ENCODE results near the gene MICU2.
A peak's percentile ranks its signal among the peaks of the same experiment; 100 is the strongest.
"Not testable (repeated sequence)": the region's sequence is repeated elsewhere in the genome, so short reads cannot be mapped to it uniquely, and the experiment has no call there.

MICU2 gene

GRCh38 chr13:21595546-21595822 is 8.5 kb downstream of the MICU2 start:
- Histone ChIP-seq H3K27me3 (ENCODE audit: control insufficient read depth, insufficient read depth, low read length) (no peaks in the 10 kb centered on the region), H3K27ac (ENCODE audit: low read length) (no peak overlapping the region), H3K4me1 (ENCODE audit: control insufficient read depth, insufficient read depth, low read length) (peaks cover 4% of the 10 kb centered on the region; the same call in 1 of the 2 replicates)

DNA sequence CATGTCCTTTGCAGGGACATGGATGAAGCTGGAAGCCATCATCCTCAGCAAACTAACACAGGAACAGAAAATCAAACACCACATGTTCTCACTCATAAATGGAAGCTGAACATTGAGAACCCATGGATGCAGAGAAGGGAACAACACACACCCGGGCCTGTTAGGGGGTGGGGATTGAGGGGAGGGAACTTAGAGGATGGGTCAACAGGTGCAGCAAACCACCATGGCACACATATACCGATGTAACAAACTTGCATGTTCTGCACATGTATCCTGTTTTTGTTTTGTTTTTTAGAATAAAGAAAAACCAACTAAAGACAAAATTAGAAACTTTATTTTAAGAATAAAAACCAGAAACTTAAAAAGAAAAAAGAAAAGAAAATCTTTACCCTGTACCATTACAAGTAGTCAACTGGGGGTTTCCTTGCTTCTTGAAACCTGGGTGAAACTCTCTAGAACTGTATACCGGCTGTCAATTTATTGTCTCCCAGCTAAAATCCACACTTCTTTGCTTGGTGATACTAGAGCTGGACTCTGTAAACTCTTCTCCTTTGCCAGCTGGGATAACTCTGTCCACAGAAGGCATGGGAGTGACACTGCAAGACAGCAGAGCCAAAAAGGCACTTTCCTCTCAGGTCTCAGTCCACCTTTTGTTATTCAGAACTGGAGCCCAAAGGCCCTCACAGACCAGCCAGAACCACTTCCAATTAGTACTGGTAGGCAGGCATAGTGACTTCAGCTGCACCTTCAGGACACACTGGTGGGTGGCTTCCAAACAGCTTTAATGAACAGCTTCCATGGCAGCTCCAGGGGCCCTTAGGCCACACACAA is 9.0 kb downstream of the MICU2 start:
- Histone ChIP-seq H3K4me1 (ENCODE audit: control insufficient read depth, insufficient read depth, low read length) (peaks cover 4% of the 10 kb centered on the region; the same call in 1 of the 2 replicates), H3K27ac (ENCODE audit: low read length) (no peak overlapping the region), H3K27me3 (ENCODE audit: control insufficient read depth, insufficient read depth, low read length) (no peaks in the 10 kb centered on the region), H3K36me3 (ENCODE audit: control insufficient read depth, insufficient read depth, low read length) (no peaks in the 10 kb centered on the region), H3K9me3 (ENCODE audit: control insufficient read depth, insufficient read depth, low read length) (no peaks in the 10 kb centered on the region), H3K4me3 (ENCODE audit: low read length) (no peak overlapping the region)
- WGBS (ENCODE audit: insufficient coverage, insufficient read length) = no CpG with 5 or more reads among the region's 3 CpGs
- no peak for DNase-seq (ENCODE audit: low read depth, low spot score)

More at GRCh38 chr13:21595546-21595822, 8.5 kb downstream of the MICU2 start:
- Histone ChIP-seq H3K4me3 (ENCODE audit: low read length) (no peak overlapping the region), H3K9me3 (ENCODE audit: control insufficient read depth, insufficient read depth, low read length) (no peaks in the 10 kb centered on the region), H3K36me3 (ENCODE audit: control insufficient read depth, insufficient read depth, low read length) (no peaks in the 10 kb centered on the region)
- DNase-seq (ENCODE audit: low read depth, low spot score) = no peak

GRCh38 chr13:21590665-21591456 is 13.1 kb downstream of the MICU2 start:
- no CpG with 5 or more reads among the region's 11 CpGs for WGBS (ENCODE audit: insufficient coverage, insufficient read length)
- not testable (repeated sequence) for H3K27me3 ChIP-seq (ENCODE audit: control insufficient read depth, insufficient read depth, low read length); DNase-seq (ENCODE audit: low read depth, low spot score); H3K36me3 ChIP-seq (ENCODE audit: control insufficient read depth, insufficient read depth, low read length); H3K9me3 ChIP-seq (ENCODE audit: control insufficient read depth, insufficient read depth, low read length); H3K27ac ChIP-seq (ENCODE audit: low read length); H3K4me1 ChIP-seq (ENCODE audit: control insufficient read depth, insufficient read depth, low read length); H3K4me3 ChIP-seq (ENCODE audit: low read length)

GRCh38 chr13:21590231-21590630 is 13.7 kb downstream of the MICU2 start:
- Histone ChIP-seq H3K27ac (ENCODE audit: low read length) (no peak overlapping the region), H3K9me3 (ENCODE audit: control insufficient read depth, insufficient read depth, low read length) (no peaks in the 10 kb centered on the region), H3K4me3 (ENCODE audit: low read length) (no peak overlapping the region), H3K27me3 (ENCODE audit: control insufficient read depth, insufficient read depth, low read length) (no peaks in the 10 kb centered on the region), H3K4me1 (ENCODE audit: control insufficient read depth, insufficient read depth, low read length) (peaks cover under 1% of the 10 kb centered on the region; the same call in 1 of the 2 replicates), H3K36me3 (ENCODE audit: control insufficient read depth, insufficient read depth, low read length) (no peaks in the 10 kb centered on the region)
- no peak for DNase-seq (ENCODE audit: low read depth, low spot score)
- no CpG with 5 or more reads among the region's 5 CpGs for WGBS (ENCODE audit: insufficient coverage, insufficient read length)

DNA sequence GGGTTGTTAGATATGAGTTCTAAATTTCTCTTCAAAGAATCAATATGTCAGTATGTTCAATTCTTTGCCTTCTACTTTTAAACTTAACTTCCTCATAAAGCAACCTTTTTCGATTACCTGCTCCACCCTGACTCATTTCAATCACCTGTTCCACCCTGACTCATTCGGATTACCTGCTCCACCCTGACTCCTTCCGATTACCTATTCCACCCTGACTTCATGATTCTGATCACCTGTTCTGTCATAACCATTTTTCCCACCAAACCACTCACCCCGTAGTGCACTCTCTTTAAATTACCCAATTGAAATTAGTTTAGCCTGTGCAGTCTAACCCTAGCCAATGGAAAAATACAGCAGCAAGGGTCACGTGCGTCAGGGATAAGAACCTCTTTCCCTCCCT is 14.5 kb downstream of the MICU2 start:
- not testable (repeated sequence) for H3K4me3 ChIP-seq (ENCODE audit: low read length); H3K9me3 ChIP-seq (ENCODE audit: control insufficient read depth, insufficient read depth, low read length); H3K27me3 ChIP-seq (ENCODE audit: control insufficient read depth, insufficient read depth, low read length); DNase-seq (ENCODE audit: low read depth, low spot score); H3K36me3 ChIP-seq (ENCODE audit: control insufficient read depth, insufficient read depth, low read length); H3K4me1 ChIP-seq (ENCODE audit: control insufficient read depth, insufficient read depth, low read length); H3K27ac ChIP-seq (ENCODE audit: low read length)
- no CpG with 5 or more reads among the region's 6 CpGs for WGBS (ENCODE audit: insufficient coverage, insufficient read length)

GRCh38 chr13:21588411-21588810 is 15.6 kb downstream of the MICU2 start:
- not testable (repeated sequence) for H3K27me3 ChIP-seq (ENCODE audit: control insufficient read depth, insufficient read depth, low read length); H3K4me1 ChIP-seq (ENCODE audit: control insufficient read depth, insufficient read depth, low read length); H3K27ac ChIP-seq (ENCODE audit: low read length); H3K9me3 ChIP-seq (ENCODE audit: control insufficient read depth, insufficient read depth, low read length); H3K4me3 ChIP-seq (ENCODE audit: low read length); H3K36me3 ChIP-seq (ENCODE audit: control insufficient read depth, insufficient read depth, low read length); DNase-seq (ENCODE audit: low read depth, low spot score)
- no CpG with 5 or more reads among the region's 5 CpGs for WGBS (ENCODE audit: insufficient coverage, insufficient read length)

- DNase-seq (ENCODE audit: low read depth, low spot score) = no peak
- H3K27me3 ChIP-seq (ENCODE audit: control insufficient read depth, insufficient read depth, low read length) = no peaks in the 10 kb centered on the region
- H3K27ac ChIP-seq (ENCODE audit: low read length) = no peak overlapping the region
- H3K4me1 ChIP-seq (ENCODE audit: control insufficient read depth, insufficient read depth, low read length) = no peaks in the 10 kb centered on the region
- no peaks in the 10 kb centered on the region for H3K36me3 ChIP-seq (ENCODE audit: control insufficient read depth, insufficient read depth, low read length)
- no peaks in the 10 kb centered on the region for H3K9me3 ChIP-seq (ENCODE audit: control insufficient read depth, insufficient read depth, low read length)
- WGBS (ENCODE audit: insufficient coverage, insufficient read length) = no CpG with 5 or more reads among the region's 1 CpG
- no peak overlapping the region for H3K4me3 ChIP-seq (ENCODE audit: low read length)
These were observed 18.9 kb downstream of the MICU2 start for GRCh38 chr13:21584973-21585592.

DNA sequence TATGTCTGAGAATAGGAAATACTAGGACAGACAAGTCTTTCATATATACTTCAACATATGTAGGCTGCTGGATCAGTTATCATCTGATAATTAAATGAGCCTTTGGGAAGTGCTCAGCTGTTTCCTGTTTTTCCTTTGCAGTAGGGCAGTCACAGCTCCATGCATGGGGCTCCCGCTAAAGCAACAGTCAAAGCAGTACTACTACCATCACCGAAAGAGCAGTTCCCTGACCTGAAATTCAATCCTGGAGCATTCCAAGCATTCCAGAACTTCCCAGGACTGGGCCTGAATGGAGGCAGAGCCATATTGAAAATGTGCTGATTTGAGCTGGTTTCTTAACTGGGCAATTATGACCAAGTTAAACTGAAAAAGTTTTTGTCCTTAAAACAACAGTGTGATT is 20.5 kb downstream of the MICU2 start:
- no peaks in the 10 kb centered on the region for H3K9me3 ChIP-seq (ENCODE audit: control insufficient read depth, insufficient read depth, low read length)
- H3K4me1 ChIP-seq (ENCODE audit: control insufficient read depth, insufficient read depth, low read length) = no peaks in the 10 kb centered on the region
- no peaks in the 10 kb centered on the region for H3K36me3 ChIP-seq (ENCODE audit: control insufficient read depth, insufficient read depth, low read length)
- no peak overlapping the region for H3K4me3 ChIP-seq (ENCODE audit: low read length)
- no peak overlapping the region for H3K27ac ChIP-seq (ENCODE audit: low read length)
- DNase-seq (ENCODE audit: low read depth, low spot score) = peak; percentile 22
- no CpG with 5 or more reads among the region's 2 CpGs for WGBS (ENCODE audit: insufficient coverage, insufficient read length)
- no peaks in the 10 kb centered on the region for H3K27me3 ChIP-seq (ENCODE audit: control insufficient read depth, insufficient read depth, low read length)

- DNase-seq (ENCODE audit: low read depth, low spot score) = no peak
- Histone ChIP-seq H3K4me3 (ENCODE audit: low read length) (no peak overlapping the region), H3K36me3 (ENCODE audit: control insufficient read depth, insufficient read depth, low read length) (no peaks in the 10 kb centered on the region), H3K4me1 (ENCODE audit: control insufficient read depth, insufficient read depth, low read length) (no peaks in the 10 kb centered on the region), H3K27ac (ENCODE audit: low read length) (no peak overlapping the region), H3K27me3 (ENCODE audit: control insufficient read depth, insufficient read depth, low read length) (no peaks in the 10 kb centered on the region), H3K9me3 (ENCODE audit: control insufficient read depth, insufficient read depth, low read length) (no peaks in the 10 kb centered on the region)
These were observed 23.2 kb downstream of the MICU2 start for GRCh38 chr13:21580736-21581135.

GRCh38 chr13:21579754-21580316 is 24.1 kb downstream of the MICU2 start:
- no CpG with 5 or more reads among the region's 3 CpGs for whole genome bisulfite sequencing (ENCODE audit: insufficient coverage, insufficient read length)
- H3K9me3 ChIP-seq (ENCODE audit: control insufficient read depth, insufficient read depth, low read length) = no peaks in the 10 kb centered on the region
- no peaks in the 10 kb centered on the region for H3K36me3 ChIP-seq (ENCODE audit: control insufficient read depth, insufficient read depth, low read length)
- no peaks in the 10 kb centered on the region for H3K27me3 ChIP-seq (ENCODE audit: control insufficient read depth, insufficient read depth, low read length)
- no peak for DNase-seq (ENCODE audit: low read depth, low spot score)
- no peak overlapping the region for H3K4me3 ChIP-seq (ENCODE audit: low read length)
- H3K27ac ChIP-seq (ENCODE audit: low read length) = no peak overlapping the region
- no peaks in the 10 kb centered on the region for H3K4me1 ChIP-seq (ENCODE audit: control insufficient read depth, insufficient read depth, low read length)

Measured in iPS DF 6.9 (cell line).